DOHH2 (cell line): ENCODE data around the gene MDM1.

ENCODE experiments used
- H3F3A ChIP-seq: fragments of 200-600 bp; sonication (generic), shearing (Covaris generic); 2 replicates; pipeline ENCODE4 v1.6.0; 2016; ENCODE audit warnings: antibody characterized with exemption, mild to moderate bottlenecking; ENCODE audit not compliant: control insufficient read depth, insufficient read depth
- H3K27ac ChIP-seq: fragments of 200-600 bp; sonication (generic); 2 replicates; pipeline ENCODE4 v1.5.1; 2014; ENCODE audit warnings: low read depth, mild to moderate bottlenecking, low read length, moderate library complexity
- H3K27me3 ChIP-seq: fragments of 200-600 bp; sonication (generic); 2 replicates; pipeline ENCODE4 v1.6.1; 2014; ENCODE audit warnings: mild to moderate bottlenecking, low read length, mixed read lengths; ENCODE audit not compliant: control insufficient read depth
- H3K36me3 ChIP-seq: fragments of 200-600 bp; sonication (generic); 2 replicates; pipeline ENCODE4 v1.6.1; 2014; ENCODE audit warnings: mild to moderate bottlenecking, low read length, moderate library complexity, mixed read lengths; ENCODE audit not compliant: control insufficient read depth
- H3K4me1 ChIP-seq: fragments of 200-600 bp; sonication (generic); 2 replicates; pipeline ENCODE4 v1.6.1; 2014; ENCODE audit warnings: mild to moderate bottlenecking, low read length, mixed read lengths; ENCODE audit not compliant: control insufficient read depth
- H3K4me2 ChIP-seq: fragments of 200-600 bp; sonication (generic); 2 replicates; pipeline ENCODE4 v1.6.0; 2014; ENCODE audit warnings: mild to moderate bottlenecking, low read length, moderate library complexity
- H3K4me3 ChIP-seq: fragments of 200-600 bp; sonication (generic); 2 replicates; pipeline ENCODE4 v1.5.1; 2014; ENCODE audit warnings: mild to moderate bottlenecking, low read length, mixed read lengths
- H3K79me2 ChIP-seq: fragments of 200-600 bp; sonication (generic); 2 replicates; pipeline ENCODE4 v1.6.1; 2014; ENCODE audit warnings: mild to moderate bottlenecking, low read length, mixed read lengths; ENCODE audit not compliant: control insufficient read depth
- H3K9me2 ChIP-seq: fragments of 200-600 bp; sonication (generic); replicated peaks from 2 replicates; pipeline ENCODE4 v1.6.1; 2014; ENCODE audit warnings: mild to moderate bottlenecking, low read length, mixed read lengths; ENCODE audit not compliant: control insufficient read depth
- H3K9me3 ChIP-seq: fragments of 200-600 bp; sonication (generic); 2 replicates; pipeline ENCODE4 v1.6.1; 2014; ENCODE audit warnings: antibody characterized with exemption, low read length, mixed read lengths; ENCODE audit not compliant: control insufficient read depth, insufficient read depth
- H4K20me1 ChIP-seq: fragments of 200-600 bp; sonication (generic); 2 replicates; pipeline ENCODE4 v1.6.0; 2014; ENCODE audit warnings: low read depth, mild to moderate bottlenecking, antibody characterized with exemption, low read length, moderate library complexity; ENCODE audit not compliant: control insufficient read depth, insufficient read depth
- EZH2phosphoT487 ChIP-seq: fragments of 200-600 bp; sonication (generic); IDR thresholded peaks from 2 replicates; pipeline ENCODE4 v1.6.1; 2017; ENCODE audit warnings: borderline replicate concordance, mild to moderate bottlenecking, antibody characterized with exemption, low read length, moderate library complexity, mixed read lengths
- TF ChIP-seq, protein P1 (sequence below): fragments of 200-600 bp; sonication (generic); IDR thresholded peaks from one replicate; pipeline ENCODE4 v1.5.1; 2014; ENCODE audit warnings: antibody characterized with exemption, mild to moderate bottlenecking, low read depth, low read length; ENCODE audit not compliant: poor library complexity, severe bottlenecking

The MDM1 gene

DNA sequence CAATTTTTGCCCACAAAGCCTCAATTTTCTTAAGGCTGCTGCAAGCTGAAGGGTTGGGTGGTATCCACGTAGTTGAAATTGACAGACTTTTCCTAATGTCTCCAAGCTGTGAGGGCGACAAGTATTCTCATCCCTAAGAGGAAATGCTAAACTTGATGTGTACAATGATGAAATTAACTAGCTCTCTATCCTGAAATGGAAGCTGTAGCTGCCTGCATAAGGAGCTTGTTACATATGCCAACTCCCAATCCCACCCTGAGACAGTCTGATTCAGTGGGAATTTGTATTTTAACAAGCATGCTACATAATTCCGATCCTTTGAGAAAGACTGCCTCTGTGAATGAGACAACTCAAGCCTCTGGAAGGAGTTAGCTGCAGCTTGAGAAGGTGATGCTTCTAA is 45.7 kb upstream of the MDM1 start:
- H3F3A ChIP-seq = no peaks in the 10 kb centered on the region
- TF ChIP-seq EZH2phosphoT487 = no peak
- TF ChIP-seq, protein P1, sequence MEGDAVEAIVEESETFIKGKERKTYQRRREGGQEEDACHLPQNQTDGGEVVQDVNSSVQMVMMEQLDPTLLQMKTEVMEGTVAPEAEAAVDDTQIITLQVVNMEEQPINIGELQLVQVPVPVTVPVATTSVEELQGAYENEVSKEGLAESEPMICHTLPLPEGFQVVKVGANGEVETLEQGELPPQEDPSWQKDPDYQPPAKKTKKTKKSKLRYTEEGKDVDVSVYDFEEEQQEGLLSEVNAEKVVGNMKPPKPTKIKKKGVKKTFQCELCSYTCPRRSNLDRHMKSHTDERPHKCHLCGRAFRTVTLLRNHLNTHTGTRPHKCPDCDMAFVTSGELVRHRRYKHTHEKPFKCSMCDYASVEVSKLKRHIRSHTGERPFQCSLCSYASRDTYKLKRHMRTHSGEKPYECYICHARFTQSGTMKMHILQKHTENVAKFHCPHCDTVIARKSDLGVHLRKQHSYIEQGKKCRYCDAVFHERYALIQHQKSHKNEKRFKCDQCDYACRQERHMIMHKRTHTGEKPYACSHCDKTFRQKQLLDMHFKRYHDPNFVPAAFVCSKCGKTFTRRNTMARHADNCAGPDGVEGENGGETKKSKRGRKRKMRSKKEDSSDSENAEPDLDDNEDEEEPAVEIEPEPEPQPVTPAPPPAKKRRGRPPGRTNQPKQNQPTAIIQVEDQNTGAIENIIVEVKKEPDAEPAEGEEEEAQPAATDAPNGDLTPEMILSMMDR = no peak
- no peak overlapping the region for H3K4me3 ChIP-seq
- no peaks in the 10 kb centered on the region for H3K4me1 ChIP-seq
- no peak overlapping the region for H3K27ac ChIP-seq
- no peaks in the 10 kb centered on the region for H4K20me1 ChIP-seq
- H3K9me3 ChIP-seq = no peaks in the 10 kb centered on the region
- no peak overlapping the region for H3K4me2 ChIP-seq
- no peaks in the 10 kb centered on the region for H3K9me2 ChIP-seq
- no peaks in the 10 kb centered on the region for H3K36me3 ChIP-seq
- H3K79me2 ChIP-seq = no peaks in the 10 kb centered on the region
- no peaks in the 10 kb centered on the region for H3K27me3 ChIP-seq

DNA sequence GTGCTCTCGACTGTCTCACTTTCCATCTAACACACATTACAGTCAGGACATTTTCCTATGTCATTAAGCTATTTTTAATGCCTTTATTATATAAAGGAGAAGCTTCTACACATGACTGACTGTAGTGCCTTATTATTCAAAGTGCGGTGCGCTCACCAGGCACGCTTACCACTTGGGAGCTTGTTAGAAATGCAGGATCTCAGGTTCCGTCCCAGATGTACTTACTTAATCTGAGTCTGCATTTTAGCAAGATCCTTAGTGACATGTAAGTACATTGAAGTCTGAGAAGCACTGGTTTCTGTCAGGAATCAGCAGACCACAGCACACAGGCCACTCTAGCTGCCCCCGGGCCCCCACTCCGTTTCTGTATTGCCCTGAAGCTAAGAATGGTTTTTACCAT is 44.7 kb upstream of the MDM1 start:
- no peaks in the 10 kb centered on the region for H4K20me1 ChIP-seq

DNA sequence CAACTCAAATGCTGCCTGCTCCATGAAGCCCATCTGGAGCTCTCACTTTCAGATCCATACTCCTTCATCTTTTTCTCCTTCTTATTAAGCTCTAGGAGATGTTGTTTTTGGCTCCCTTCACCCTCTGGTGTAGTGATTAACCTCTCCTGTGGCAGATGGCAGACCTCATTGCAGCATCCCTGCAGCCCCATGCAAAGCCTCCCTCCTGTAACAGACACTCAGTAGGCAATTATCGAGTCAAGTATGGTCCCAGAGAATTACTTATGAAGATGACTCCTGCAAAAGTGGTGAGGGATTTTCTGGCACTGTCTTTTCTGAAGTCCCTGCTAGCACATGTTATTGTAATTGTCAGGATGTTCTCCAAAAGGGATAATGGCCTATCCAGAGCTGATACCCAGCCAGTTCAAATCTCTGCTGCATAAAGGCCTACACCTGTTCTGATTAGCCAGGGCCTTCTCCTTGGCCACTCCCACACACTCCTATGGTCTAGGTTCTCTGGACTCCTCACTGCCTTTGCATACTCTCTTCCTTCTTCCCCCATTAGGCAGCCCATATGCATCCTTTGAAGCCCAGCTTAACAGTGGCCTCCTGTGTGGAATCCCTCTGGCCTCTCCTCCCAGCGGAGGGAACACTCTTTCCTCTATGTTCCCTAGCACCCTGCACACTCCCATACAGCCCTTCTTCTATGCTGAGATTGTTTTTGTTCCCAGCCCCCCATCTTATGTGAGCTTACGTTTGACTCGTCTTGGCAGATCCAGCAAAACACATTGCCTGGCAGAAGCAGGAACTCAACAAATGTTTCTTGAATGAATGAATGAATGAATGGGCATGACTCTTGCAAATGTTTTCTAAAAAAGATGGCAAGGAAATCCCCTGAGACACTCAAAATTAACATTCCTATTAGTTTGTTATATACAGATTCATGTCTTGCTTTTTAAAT is 43.9 kb upstream of the MDM1 start:
- H3K36me3 ChIP-seq = no peaks in the 10 kb centered on the region
- no peaks in the 10 kb centered on the region for H3K4me1 ChIP-seq
- no peak overlapping the region for H3K4me2 ChIP-seq
- H3F3A ChIP-seq = no peaks in the 10 kb centered on the region
- no peaks in the 10 kb centered on the region for H3K79me2 ChIP-seq
- no peak overlapping the region for H3K27ac ChIP-seq
- H3K9me2 ChIP-seq = no peaks in the 10 kb centered on the region
- H3K27me3 ChIP-seq = no peaks in the 10 kb centered on the region
- H4K20me1 ChIP-seq = no peaks in the 10 kb centered on the region
- H3K9me3 ChIP-seq = no peaks in the 10 kb centered on the region
- TF ChIP-seq, protein P1 = no peak
- TF ChIP-seq EZH2phosphoT487 = no peak
- no peak overlapping the region for H3K4me3 ChIP-seq

More for the DNA sequence above, 44.7 kb upstream of the MDM1 start:
- no peaks in the 10 kb centered on the region for H3F3A ChIP-seq
- no peaks in the 10 kb centered on the region for H3K9me3 ChIP-seq
- H3K27ac ChIP-seq = no peak overlapping the region
- H3K4me3 ChIP-seq = no peak overlapping the region
- H3K9me2 ChIP-seq = no peaks in the 10 kb centered on the region
- no peaks in the 10 kb centered on the region for H3K79me2 ChIP-seq
- H3K4me1 ChIP-seq = no peaks in the 10 kb centered on the region
- no peak overlapping the region for H3K4me2 ChIP-seq
- no peaks in the 10 kb centered on the region for H3K27me3 ChIP-seq
- no peaks in the 10 kb centered on the region for H3K36me3 ChIP-seq
- TF ChIP-seq, protein P1 = no peak
- TF ChIP-seq EZH2phosphoT487 = no peak
